EL (cell line): Measurements from ENCODE around the gene STK32C.
A peak's percentile ranks its signal among the peaks of the same experiment; 100 is the strongest.

ENCODE experiments used
- DNase-seq: peaks from one replicate; pipeline ENCODE4 v3.0.0-alpha.2; 2016

Gene STK32C

DNA sequence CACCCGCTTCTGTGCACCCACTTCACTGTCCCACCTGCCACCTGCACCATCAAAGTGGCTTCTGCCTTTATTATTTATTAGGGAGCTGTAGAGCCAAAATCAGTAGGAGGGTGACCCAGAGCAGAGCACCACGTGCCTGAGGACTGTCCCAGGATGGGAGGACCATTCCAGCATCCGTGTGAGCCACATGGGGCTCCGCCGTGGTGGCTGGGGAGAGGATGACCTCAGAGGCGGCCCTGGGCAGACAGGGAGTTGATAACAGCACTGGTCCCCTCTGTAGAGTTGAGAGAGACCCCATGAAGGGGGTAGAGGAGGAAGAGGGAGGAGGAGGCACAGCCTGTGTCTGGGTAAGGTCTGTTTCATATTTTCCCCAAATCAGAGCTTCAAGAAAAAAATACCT lies 129.7 kb downstream of the STK32C start:
- DNase-seq: no peak

DNA sequence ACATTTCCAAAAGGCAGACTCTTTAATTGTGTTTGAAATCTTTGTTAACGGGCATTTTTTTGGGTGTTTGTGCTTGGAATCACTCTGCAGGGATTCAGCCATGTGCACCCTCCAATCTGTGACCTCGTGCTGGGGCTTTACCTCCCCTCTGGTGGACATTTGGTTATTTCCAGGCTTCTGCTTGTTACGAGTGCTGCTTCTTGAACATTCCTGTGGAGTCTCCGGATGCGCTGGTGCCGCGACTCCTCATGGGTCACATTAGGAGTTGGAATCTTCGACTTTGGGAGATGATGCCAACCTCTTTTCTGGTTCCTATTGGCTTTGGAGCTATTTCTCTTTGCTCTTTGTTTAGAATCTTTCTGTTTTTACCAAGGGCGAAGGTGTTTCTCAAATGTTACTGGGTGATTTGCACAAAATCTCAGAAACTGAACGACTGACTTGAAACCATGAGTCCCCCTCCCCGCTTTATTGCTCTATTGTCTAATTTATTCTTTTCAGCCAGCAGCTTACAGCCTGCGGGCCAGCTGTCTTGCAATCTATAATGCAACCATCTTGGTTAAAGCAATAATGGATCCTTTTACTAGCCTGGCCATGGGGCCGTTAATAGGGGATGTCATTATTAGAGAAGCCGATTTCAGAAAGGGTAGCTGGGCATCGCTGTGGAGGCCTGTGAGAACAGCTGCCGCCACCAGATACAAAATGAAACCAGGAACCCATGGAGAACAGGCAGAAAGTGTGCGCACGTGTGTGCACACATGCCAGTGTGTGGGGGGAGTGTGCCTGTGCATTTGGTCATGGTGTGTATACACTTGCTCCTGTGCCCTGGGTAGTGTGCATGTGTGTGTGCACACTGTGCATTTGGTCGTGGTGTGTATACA lies 130.9 kb downstream of the STK32C start:
- no peak for DNase-seq

DNA sequence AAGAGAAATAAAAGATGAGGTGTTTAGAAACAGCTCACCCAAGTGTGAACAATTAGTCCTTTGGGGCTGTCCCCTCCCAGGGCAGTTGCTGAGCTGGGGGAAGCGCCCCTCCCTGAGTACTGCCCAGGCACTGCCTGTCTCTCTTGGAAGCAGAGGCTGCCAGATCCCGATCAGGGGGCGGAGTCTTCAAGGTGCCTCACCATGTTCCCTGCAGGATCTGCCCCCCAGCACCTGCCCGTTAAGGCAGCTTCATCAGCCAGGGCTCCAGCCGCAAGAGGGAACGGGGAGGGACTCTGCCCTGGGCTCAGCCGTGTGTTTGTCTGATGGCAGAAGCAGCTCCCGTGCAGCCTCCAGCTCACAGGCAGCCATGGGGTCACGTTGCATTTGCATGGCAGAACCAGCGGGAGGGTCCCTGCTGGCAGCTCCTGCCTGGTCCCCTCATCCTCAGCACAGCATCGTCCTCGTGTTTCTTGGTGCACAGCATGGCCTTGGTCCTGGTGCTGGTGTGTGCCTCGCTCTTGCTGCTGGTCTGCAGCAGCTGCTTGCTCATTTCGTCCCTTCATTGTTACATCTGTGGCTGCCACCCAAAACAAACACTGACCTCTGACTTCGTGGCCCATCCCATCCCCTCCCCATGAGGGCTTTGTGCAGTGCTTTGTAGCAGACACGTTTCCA lies 131.7 kb downstream of the STK32C start:
- DNase-seq: no peak

DNA sequence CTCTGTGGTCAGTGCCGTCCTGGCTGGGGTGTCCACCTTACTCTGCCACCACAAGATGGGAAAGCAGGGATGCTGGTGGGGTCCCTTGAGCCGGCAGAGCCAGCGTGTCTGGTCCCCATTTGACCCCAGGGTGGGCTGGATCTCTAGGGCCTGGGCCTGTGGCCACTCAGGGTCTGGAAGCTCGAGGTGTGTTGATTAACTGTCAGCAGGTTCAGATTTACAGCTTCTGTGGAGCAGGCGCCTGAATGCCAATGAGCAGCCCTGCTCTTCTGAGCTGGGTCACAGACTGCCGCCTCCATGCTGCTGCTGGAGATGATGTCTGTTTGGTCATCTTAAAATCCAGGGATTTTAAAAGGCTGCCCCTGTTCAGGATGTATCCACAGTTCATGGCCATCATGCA lies 132.3 kb downstream of the STK32C start:
- DNase-seq: no peak

DNA sequence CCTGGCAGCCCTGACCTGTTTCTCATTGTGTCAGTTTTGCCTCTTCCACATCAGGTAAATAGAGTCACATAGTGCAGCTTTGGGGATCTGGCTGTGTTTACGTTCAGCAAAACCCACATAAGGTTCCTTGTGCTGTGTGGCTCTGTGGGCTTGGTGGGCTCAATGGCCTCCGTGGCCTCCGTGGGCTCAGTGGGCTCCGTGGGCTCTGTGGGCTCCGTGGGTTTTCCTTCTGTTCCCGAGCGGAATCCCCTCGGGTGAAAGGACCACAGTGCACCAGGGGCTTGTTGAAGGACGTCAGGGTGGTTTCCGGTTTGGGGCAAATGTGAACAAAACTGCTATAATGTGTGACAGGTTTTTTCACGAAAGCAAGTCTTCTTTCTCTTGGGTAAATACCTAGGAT lies 133.5 kb downstream of the STK32C start:
- no peak for DNase-seq

DNA sequence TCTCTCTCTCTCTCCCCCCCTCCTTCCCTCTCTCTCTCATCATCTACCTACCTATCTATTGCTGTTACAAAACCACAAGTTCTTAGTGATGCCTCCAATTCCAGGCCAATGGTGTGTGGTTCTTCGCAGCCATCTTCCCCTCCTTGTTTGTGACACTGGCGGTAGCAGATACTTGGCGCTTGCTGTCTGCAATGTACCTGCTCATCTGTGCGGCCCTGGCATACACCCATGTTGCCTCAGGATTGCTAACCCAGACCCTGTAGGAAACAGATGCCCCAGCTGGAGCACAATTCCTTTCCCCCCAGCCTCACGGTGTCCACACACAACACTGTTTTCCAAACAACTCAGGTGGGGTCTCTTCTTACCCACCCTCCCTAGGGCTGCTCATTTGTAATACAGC lies 134.6 kb downstream of the STK32C start:
- DNase-seq: no peak

DNA sequence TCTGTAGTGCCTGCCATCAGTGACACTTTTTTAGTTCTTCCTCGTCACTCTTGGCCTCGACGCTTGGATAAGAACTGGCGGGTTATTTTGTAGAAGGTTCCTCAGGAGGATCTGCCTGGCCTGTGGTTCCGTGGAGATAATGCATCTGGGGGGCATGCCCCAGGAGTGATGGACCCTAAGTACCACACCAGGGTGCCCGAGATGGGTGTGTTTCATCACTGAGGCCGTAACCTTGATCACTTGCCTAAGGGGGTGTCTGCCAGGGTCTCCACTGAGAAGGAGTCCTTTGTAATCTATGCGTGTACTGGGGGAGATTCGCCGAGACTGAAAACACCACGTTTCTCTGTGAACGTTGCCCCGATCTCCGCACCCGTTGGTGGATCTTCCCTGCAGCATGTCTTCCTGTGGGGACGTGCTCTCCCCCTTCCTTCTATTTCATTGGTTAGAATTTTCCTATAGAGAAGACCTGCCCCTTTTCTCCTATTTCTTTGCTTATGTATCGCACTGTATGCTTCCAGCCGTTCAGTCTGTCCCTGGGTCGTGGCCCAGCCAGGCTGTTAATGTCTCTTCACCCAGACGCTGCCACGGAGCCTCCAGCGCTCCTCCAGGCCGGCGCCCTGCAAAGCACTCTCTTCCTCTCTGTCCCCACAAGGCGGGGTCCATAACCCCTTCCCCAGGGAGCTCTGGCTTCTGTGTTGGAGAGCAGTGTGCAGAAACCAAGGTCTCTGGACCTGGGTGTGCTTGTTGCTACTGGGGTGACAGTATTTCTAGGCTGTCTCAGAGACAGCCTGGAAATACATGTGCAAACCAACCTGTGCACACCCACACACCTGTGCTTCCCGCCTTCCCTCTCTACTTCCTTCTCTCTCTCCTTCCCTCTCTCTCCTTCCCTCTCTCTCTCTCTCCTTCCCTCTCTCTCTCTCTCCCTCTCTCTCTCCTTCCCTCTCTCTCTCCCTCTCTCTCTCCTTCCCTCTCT lies 135.4 kb downstream of the STK32C start:
- DNase-seq: no peak

DNA sequence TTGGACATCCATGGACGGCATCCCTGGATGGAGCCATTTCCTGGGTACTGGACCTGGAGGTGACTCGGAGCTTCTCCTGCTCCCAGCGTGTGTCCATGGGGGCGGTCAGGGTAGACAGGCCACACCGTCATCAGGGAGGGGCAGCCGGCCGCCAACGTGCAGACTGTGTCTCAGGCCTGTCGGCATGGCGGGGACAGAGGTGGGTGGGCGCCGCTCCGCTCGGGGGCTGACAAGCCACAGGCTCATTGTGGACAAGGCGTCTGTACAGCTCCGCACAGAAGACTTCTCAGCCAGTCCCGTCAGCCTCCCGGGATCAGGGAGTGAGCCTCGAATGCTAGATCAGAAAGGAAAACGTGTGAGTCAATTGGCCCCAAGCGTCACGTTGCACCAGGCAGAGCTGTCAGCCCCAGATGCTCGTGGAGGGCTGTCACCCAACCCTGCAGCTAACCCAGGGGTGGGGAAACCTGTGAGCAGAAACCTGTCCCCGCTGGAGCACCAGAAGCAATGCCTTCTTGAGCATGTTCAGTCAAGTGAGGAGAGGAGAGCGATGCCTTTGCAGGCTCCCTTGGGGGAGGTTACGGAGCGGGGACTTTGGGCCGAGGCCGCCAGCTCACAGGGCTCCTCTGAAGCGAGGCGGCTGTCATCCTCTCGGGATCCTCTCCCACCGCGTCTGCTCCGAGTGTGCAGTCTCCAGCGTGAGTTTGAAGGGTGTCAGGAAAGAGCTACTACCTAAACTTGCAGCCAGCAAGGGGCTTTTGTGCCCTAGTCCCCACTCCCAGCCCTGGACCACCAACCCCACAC lies 137.0 kb downstream of the STK32C start:
- DNase-seq: no peak

DNA sequence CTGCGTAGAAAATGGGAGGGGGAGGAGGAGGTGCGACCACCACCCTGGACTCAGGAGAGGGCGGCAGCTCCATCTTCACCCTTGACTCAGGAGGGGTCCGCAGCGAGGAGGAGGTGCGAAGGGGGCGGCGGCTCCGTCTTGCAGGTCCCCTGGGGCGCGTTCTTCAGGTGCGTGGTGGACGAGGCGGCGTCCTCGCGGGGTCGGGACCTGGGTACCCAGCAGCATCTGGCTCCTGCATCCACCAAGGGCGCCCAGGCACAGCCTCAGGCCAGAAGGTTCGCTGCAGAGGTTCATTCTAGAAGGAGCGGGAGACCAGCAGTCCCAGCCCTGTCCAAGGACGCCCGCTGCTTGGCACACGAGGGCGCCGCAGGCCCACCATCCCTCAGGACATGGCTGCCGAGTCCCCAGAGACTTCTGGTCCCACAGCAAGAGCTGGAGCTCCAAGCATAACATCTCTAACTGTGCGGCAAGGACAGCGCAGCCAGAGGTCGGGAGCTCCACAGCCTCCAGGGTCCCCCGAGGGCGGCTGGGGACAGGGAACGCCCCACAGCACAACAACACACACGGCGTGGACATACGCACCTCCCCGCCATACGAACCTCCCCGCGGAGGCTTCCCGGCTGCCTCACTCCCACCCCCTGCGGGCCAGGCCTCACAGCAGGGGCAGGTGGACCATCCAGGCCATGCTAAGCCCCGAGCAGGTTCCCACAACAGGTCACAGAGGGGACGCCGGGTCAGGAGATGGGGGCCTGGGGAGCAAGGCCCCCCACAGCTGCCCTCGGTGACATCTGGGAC lies 137.8 kb downstream of the STK32C start:
- no peak for DNase-seq

DNA sequence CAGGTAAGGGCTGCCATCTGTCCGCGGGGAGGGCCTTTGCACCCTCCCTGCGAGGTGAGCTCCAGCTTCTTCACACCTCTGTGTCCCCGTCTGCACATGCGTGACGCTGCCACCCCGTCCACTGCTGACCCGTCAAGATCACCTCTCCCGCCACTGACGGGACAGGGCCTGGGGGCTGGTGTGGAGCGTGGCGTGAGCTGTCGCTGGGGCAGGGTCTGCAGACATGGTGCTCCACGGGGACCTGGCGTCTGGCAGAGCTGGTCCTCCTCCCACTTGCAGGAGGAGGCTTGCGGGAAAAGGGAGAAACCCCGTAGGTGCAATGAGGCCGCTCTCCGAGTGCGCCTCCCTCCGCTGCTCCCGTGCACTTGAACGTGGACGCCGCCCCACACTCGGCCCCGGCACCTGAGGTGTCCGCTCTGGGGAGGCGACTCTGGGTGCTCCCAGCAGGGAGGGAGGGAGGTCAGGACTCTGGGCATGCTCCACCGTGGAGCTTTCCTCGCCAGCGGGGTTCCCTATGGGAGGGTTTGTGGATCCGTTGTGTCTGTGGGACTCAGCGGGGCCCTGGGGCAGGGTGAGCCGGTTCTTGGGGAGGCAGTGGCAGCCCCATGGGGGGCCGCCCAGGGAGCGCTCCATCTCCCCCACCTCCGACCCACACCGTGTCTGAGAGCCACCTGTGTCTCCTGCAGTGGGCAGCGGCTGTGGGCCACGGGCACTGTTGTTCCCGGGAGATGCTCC lies 138.6 kb downstream of the STK32C start:
- no peak for DNase-seq

DNA sequence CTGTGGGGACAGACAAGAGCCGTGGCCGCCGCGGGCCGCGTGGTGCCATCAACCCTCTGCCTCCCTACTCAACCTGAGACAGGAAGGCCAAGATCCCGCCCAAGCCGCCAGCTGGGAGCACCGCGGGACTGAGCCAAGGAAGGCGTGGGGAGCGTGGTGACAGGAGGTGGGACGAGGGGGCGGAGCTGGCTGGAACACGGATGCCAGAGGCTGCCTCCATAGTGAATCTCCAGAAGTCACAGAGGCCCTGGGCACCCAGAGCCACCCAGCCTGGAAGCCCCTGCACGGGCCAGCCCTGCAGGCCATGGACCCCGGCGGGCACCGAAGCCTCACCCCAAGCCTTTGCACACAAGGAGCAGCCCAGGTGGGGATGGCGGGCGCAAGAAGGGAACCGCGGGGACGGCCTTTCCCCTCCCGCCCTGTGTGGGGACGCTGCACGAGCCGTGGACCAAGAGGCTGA lies 139.1 kb downstream of the STK32C start:
- no peak for DNase-seq

DNA sequence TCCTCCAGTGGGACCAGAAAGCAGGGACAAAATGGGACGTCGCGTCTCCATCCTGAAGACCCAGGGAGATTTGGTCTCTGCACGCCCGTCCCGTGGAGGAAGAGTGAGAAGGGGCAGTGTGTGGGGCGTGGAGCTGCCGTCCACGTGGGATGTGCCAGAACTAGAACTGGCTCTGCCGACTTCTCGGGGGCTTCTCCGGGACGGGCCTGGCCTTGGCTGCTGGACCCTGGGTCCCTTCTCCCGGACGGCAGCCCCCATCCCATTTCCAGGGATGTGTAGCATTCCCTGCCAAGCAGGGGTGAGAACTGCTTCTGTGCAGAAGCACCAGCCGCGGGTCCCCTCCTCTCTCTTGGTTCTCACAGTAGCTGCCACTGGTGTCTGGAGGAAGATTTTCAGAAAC lies 139.8 kb downstream of the STK32C start:
- DNase-seq: no peak

DNA sequence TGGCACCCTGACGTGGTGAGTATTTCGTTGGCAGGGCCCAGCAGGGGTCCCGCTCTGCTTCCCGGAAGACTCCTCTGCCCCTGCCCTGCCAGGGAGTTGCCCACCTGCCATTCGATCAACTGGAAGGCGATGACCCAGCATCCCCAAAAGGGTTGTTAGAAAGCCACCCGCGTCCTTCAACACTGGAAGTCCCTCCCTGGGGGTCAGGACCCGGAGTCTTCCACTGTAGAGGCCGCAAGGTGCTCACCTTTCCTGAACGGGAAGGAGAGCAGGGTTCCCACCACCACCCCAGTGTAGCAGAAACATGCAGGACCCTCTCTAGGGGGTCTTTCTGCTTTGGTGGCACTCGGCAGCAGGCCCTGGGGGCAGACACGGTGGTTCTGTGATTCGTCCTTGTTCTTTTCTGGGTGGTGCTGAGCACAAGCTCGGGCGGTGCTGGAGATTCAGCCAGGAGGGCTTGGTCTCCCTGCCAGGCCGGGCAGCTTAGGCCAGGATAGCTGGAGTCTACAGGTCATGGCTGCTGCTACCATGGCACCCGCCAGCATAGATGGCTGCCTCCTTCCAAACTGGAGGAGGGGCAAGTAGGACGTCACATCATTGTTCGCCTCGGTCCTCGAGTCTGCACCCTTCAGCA lies 140.6 kb downstream of the STK32C start:
- no peak for DNase-seq

DNA sequence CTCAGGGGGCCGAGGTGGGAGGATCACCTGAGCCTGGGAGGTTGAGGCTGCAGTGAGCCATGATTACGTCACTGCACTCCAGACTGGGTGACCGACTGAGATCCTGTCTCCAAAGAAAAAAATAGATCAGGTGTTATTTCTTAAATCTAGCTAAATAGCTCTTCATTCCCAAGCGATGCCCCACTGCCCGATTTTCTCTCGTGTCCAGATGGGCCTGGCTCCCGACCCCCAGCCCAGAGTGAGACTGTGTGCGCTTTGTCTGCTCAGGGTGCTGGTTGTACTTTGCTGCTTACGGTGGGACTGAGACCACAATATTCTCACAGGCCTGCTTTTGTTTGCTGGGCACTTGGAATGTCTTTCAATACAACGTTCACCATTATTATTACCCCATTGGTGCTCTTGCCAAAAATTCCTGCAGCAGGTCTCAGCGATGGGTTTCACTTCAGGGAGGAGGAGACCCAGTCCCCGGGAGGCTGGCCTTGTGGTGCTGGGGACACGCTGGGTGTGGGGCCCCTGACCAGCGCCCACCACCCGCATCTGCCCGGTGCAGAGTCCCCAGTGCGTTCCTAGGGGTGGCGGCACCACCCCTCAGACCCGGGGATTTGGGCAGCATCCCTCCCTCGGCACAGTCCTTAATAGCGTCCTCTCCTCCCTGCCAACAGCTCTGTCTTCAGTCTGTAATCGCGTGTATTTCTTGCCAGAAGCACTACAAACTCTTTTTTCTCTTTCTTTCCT lies 141.4 kb downstream of the STK32C start:
- no peak for DNase-seq

DNA sequence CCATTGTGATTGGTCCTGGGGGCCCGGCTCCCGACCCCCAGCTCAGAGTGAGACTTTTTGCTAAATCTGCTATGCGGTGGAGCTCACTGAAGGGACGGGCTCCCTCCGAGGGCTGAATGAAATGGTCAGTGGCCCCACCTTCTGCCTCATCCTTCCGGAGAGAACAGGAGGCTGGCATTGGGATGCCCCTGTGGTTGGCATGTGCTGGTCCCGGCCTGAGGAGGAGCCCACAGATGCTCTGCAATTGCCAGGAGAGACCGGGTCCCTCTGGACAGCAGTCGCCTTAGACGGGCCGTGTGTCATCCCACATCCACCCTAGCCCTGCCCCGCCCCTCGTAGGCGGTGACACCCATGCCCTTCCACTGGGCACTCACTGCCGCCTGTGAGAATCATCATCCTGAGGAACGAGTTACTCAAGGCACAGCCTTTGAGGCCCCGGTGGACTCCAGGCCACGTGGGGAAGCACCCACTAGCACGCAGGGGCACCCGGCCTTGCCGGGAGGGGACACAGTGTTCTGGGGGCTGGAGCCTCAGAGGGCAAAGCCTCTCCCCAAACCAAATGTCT lies 142.3 kb downstream of the STK32C start:
- DNase-seq: no peak

DNA sequence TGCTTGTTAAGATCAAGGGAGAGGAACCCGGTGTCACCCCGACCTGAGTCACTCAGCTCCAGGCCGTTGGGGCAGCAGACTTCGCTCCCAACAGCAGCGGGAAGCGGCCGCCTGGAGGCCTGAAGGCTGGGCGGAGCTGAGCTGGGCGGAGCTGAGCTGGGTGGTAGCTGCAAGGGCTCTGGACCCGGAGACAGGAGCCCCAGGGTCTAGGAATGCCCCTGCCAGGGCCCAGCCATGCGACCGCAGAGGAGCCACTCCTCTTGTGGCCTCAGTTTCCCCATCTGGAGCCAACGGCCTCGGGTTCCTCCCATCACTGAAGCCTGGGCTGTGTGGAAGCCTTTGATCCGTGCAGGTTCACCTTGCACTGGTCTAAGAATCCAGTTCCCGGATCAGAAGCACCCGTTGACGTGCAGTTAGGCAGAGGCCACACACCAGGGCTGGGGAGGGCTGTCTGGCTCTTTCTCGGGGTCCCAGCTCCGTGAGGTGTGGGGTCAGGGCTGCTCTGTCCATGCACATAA lies 142.9 kb downstream of the STK32C start:
- DNase-seq: no peak

DNA sequence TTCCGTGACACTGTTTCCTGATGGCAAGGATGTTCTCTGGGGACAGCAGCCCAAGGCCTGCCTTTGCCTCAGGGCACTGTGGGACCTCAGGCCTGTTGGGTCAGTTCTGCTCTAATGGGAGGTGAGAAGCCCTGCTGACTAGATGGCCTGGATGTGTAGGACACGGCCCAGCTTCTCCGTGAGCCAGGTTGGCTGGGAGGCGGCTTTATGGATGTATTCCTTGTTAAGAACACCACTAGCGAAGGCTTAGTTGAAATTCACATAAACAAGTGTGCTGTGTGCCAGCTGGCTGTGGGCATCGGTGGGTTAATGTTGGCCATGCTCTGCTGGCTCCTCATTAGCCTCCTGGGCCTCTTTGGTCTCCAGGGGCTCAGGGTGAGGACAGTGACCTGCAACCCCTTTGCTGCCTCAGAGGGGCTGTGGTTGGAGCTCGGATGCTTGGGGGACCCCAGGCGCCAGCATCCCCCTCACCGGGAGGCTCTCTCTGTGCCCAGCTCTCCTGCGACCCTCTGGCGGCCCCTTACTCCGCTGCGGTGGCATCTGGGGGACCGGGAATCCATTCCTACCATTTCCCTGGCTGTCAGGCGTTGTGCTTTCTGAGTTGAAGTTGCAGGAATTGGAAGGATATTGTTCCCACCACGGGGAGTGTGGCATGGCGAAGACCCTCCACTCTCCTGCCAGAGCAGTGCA lies 143.8 kb downstream of the STK32C start:
- DNase-seq: no peak

DNA sequence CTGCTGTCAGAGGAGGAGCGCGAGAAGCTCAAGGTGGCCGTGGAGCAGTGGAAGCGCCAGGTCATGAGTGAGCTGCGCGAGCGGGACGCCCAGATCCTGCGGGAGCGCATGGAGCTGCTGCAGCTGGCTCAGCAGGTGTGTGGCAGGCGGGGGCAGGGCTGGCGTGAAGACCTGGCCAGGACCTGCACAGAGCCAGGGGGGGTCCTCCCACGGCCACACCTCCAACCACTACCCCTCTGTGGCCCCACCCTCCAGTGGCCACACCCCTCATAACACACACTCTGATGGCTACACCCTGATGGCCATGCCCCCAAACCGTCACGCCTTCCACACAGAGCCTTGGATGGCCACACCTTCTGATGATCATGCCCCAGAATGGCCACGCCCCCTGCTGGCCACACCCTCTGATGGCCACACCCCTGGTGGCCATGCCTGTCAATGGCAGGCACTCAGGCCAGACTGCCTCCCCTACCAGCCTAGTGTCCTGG lies 144.4 kb downstream of the STK32C start:
- DNase-seq: peak; percentile 21
